ENCODE results near the gene TECR. TPM values are rescaled to one million over a fixed set of nuclear protein-coding genes. Genes with fewer than 3 reads are reported as not detected.

Gene TECR
- polyA plus RNA-seq, 3 donors, result 59.8 to 79.6 (median 76.7) TPM

DNA sequence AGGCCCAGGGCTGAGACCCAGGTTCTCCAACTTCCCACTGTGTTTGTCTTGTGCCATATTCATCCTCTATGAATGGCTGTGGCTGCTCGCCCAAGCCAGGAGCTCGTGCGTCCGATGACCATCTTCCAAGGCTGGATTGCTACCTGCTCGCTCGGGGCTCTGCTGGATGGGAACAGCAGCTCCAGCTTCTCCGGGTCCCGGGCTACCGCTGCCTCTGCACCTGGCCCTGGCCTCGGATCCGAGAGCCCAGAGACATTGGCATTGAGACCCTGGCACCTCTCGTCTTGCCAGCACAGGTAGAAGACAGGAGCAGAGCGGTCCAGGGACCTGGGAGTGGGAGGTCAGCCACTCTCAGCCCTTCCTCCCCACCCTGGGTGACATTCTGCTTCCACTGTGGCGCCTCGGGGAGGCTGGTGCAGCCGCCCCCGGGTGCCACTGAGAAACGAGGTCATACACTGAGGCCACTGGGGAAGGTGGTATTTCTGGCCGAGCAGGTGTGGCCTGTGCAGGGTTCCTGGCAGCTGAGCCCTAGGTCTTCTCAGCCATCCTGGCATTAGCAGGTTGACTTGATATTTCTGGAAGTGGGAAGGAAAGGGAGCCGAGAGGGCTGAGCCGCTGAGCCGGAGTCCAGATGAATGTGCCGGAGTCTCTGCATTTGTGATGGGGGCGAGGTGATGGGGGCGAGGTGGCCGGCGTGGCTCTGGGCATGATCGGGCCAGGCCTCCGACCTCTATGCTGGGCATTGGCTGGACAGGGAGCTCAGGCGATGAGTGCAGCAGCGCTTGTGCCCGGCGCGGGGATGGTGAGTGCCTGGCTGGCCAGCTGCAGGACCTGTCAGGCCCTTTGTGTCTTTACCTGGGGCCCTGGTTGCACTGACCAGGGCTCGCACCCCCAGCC lies 23.9 kb downstream of the TECR start:
- no peak overlapping the region for H3K27ac ChIP-seq (ENCODE audit: low read depth in 1 of 2, low read length in 2 of 2)
- no peaks in the 10 kb centered on the region for H3K9me3 ChIP-seq (replicated peaks in 1 of 2; ENCODE audit: control insufficient read depth in 1 of 2, insufficient read depth in 1 of 2, low read length in 2 of 2)
- DNase-seq, result no peak
- no peak overlapping the region for H3K9ac ChIP-seq (ENCODE audit: insufficient read depth, low read length, poor library complexity, severe bottlenecking)
- WGBS (ENCODE audit: insufficient coverage), result 98% methylated on average over 30 of the region's 35 CpGs
- peaks cover 21 to 22% of the 10 kb centered on the region in 2 donors for H3K4me1 ChIP-seq (ENCODE audit: control insufficient read depth in 1 of 2, insufficient read depth in 2 of 2, low read length in 2 of 2)
- H4K20me1 ChIP-seq (ENCODE audit: insufficient read depth, low read length), result peaks cover 14% of the 10 kb centered on the region
- H3K36me3 ChIP-seq (replicated peaks in 1 of 2; ENCODE audit: control insufficient read depth in 1 of 2, insufficient read depth in 2 of 2, low read length in 2 of 2), result peaks cover 4 to 14% of the 10 kb centered on the region in 2 donors
- H3K27me3 Mint-ChIP-seq (ENCODE audit: low read depth in 3 of 3), result peaks cover 0 to 2% (median 0%) of the 10 kb centered on the region in 3 donors
- intact Hi-C loops (cut with micrococcal nuclease), result loop anchor here in 1 of 2 donors (10.0 kb wide), 1 partner anchor 342 kb away; no protein-coding TSS in a partner anchor
- TF ChIP-seq, protein P1, sequence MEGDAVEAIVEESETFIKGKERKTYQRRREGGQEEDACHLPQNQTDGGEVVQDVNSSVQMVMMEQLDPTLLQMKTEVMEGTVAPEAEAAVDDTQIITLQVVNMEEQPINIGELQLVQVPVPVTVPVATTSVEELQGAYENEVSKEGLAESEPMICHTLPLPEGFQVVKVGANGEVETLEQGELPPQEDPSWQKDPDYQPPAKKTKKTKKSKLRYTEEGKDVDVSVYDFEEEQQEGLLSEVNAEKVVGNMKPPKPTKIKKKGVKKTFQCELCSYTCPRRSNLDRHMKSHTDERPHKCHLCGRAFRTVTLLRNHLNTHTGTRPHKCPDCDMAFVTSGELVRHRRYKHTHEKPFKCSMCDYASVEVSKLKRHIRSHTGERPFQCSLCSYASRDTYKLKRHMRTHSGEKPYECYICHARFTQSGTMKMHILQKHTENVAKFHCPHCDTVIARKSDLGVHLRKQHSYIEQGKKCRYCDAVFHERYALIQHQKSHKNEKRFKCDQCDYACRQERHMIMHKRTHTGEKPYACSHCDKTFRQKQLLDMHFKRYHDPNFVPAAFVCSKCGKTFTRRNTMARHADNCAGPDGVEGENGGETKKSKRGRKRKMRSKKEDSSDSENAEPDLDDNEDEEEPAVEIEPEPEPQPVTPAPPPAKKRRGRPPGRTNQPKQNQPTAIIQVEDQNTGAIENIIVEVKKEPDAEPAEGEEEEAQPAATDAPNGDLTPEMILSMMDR (IDR thresholded peaks at IDR 0.05), result no peak
- H3K4me1 Mint-ChIP-seq, result peaks cover 28% of the 10 kb centered on the region
- no peak overlapping the region for H3K4me2 ChIP-seq (replicated peaks; ENCODE audit: extremely low read depth, low read length, poor library complexity, severe bottlenecking)
- H3K27ac Mint-ChIP-seq, result peak overlapping the region in 2 of 7 donors; percentile 32 to 61
- H3K27me3 ChIP-seq (ENCODE audit: control insufficient read depth in 2 of 2, insufficient read depth in 2 of 2, low read length in 2 of 2), result no peaks in the 10 kb centered on the region
- no peak overlapping the region for H3K4me3 Mint-ChIP-seq
- H3K9me3 Mint-ChIP-seq, result no peaks in the 10 kb centered on the region
- no peak overlapping the region for H2AFZ ChIP-seq (ENCODE audit: insufficient read depth, low read depth, low read length, poor library complexity, severe bottlenecking)
- H3K36me3 Mint-ChIP-seq, result peaks cover 16 to 32% of the 10 kb centered on the region in 2 donors
- H3K79me2 ChIP-seq (ENCODE audit: insufficient read depth, low read length), result peaks cover 26% of the 10 kb centered on the region
- H3K4me3 ChIP-seq (replicated peaks in 1 of 3; ENCODE audit: low read depth in 2 of 3, low read length in 3 of 3), result no peak overlapping the region

DNA sequence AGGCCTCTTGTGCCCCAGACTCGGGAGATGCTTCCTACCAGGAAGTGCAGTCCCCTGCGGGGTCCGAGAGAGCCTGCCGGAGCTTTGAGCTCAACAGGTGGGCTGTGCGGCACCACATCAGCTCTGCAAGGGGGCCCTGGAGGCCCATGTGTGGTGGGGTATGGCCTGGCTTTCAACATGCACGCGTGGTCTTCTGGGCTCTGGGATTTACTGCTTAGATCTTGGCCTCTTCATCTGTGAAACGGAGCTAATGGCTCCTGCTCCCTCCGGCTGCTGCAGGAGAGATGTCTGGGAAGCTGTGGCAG lies 24.5 kb downstream of the TECR start:
- peak overlapping the region in 1 of 7 donors; percentile 64 for H3K27ac Mint-ChIP-seq
- intact Hi-C loops (cut with micrococcal nuclease), result loop anchor here in 1 of 2 donors (10.0 kb wide), 1 partner anchor 341 kb away; no protein-coding TSS in a partner anchor
- Histone ChIP-seq H3K9me3 (replicated peaks in 1 of 2; ENCODE audit: control insufficient read depth in 1 of 2, insufficient read depth in 1 of 2, low read length in 2 of 2) (no peaks in the 10 kb centered on the region), H3K9ac (ENCODE audit: insufficient read depth, low read length, poor library complexity, severe bottlenecking) (no peak overlapping the region), H3K4me3 (replicated peaks in 1 of 3; ENCODE audit: low read depth in 2 of 3, low read length in 3 of 3) (no peak overlapping the region), H4K20me1 (ENCODE audit: insufficient read depth, low read length) (peaks cover 14% of the 10 kb centered on the region), H3K36me3 (replicated peaks in 1 of 2; ENCODE audit: control insufficient read depth in 1 of 2, insufficient read depth in 2 of 2, low read length in 2 of 2) (peaks cover 4 to 10% of the 10 kb centered on the region in 2 donors), H3K27me3 (ENCODE audit: control insufficient read depth in 2 of 2, insufficient read depth in 2 of 2, low read length in 2 of 2) (no peaks in the 10 kb centered on the region), H3K79me2 (ENCODE audit: insufficient read depth, low read length) (peaks cover 31% of the 10 kb centered on the region), H3K4me1 (ENCODE audit: control insufficient read depth in 1 of 2, insufficient read depth in 2 of 2, low read length in 2 of 2) (peaks cover 21 to 22% of the 10 kb centered on the region in 2 donors), H3K4me2 (replicated peaks; ENCODE audit: extremely low read depth, low read length, poor library complexity, severe bottlenecking) (no peak overlapping the region), H3K27ac (ENCODE audit: low read depth in 1 of 2, low read length in 2 of 2) (no peak overlapping the region), H2AFZ (ENCODE audit: insufficient read depth, low read depth, low read length, poor library complexity, severe bottlenecking) (no peak overlapping the region)
- DNase-seq, result no peak
- peaks cover 28% of the 10 kb centered on the region for H3K4me1 Mint-ChIP-seq
- TF ChIP-seq, protein P1 (IDR thresholded peaks at IDR 0.05), result no peak
- no peak overlapping the region for H3K4me3 Mint-ChIP-seq
- H3K36me3 Mint-ChIP-seq, result peaks cover 13 to 28% of the 10 kb centered on the region in 2 donors
- H3K27me3 Mint-ChIP-seq (ENCODE audit: low read depth in 3 of 3), result peaks cover 0 to 2% (median 0%) of the 10 kb centered on the region in 3 donors
- H3K9me3 Mint-ChIP-seq, result no peaks in the 10 kb centered on the region
- 87% methylated on average over 8 of the region's 9 CpGs for WGBS (ENCODE audit: insufficient coverage)

Data from CD14-positive monocyte (primary cell).